ENCODE measurements around the gene DHCR24.

- TF ChIP-seq CTCF (IDR thresholded peaks at IDR 0.05) (no peak), POLR2A (IDR thresholded peaks at IDR 0.05) (no peak)
These were observed 12.0 kb downstream of the DHCR24 start for GRCh38 chr1:54875000-54875399.

All from lower leg skin (tissue), 3 donors.